ENCODE measurements around the gene TIMM29. TPM values are rescaled to one million over a fixed set of nuclear protein-coding genes. Genes with fewer than 3 reads are reported as not detected.
A peak's percentile ranks its signal among the peaks of the same experiment; 100 is the strongest.

TIMM29 gene
- total and polyA plus RNA-seq, 8 donors: 7.8 to 11.6 (median 10.1) TPM

- no peak overlapping the region for H3K27ac ChIP-seq
- H3K9me3 ChIP-seq: no peaks in the 10 kb centered on the region
- intact Hi-C loops (cut with DNase I): no loop called here
- no peak for ATAC-seq
- 91 to 95% methylated on average over 6 of the region's 6 CpGs for WGBS, 2 donors
- no peak for DNase-seq
- no peaks in the 10 kb centered on the region for H3K27me3 ChIP-seq
- no peak for TF ChIP-seq CTCF (IDR thresholded peaks at IDR 0.05)
- H3K4me3 ChIP-seq: no peak overlapping the region
- peaks cover 0 to 23% (median 2%) of the 10 kb centered on the region in 3 donors for H3K36me3 ChIP-seq
- H3K4me1 ChIP-seq: peaks cover 0 to 5% (median 0%) of the 10 kb centered on the region in 3 donors
- FAIRE-seq: no peak
Observed at GRCh38 chr19:10916602-10917001, 12.0 kb upstream of the TIMM29 start.

- no peak overlapping the region for H3K4me3 ChIP-seq
- intact Hi-C loops (cut with DNase I): no loop called here
- no peak overlapping the region for H3K27ac ChIP-seq
- FAIRE-seq (no peak), DNase-seq (no peak), ATAC-seq (no peak)
- H3K27me3 ChIP-seq: no peaks in the 10 kb centered on the region
- no peaks in the 10 kb centered on the region for H3K9me3 ChIP-seq
- H3K36me3 ChIP-seq: peaks cover 0 to 32% (median 2%) of the 10 kb centered on the region in 3 donors
- H3K4me1 ChIP-seq: peaks cover 0 to 5% (median 0%) of the 10 kb centered on the region in 3 donors
- TF ChIP-seq CTCF (IDR thresholded peaks at IDR 0.05): no peak
- 93 to 95% methylated on average over 11 of the region's 11 CpGs for WGBS, 2 donors
Observed at GRCh38 chr19:10918359-10918758, 10.3 kb upstream of the TIMM29 start.

- peak; percentile 8 to 76 (median 70) for ATAC-seq
Observed at GRCh38 chr19:10919352-10920287, 9.0 kb upstream of the TIMM29 start.

GRCh38 chr19:10920288-10920655 is 8.3 kb upstream of the TIMM29 start:
- H3K4me1 ChIP-seq: peaks cover 0 to 5% (median 0%) of the 10 kb centered on the region in 3 donors
- 86 to 93% methylated on average over 10 of the region's 10 CpGs for WGBS, 2 donors
- peaks cover 0 to 36% (median 2%) of the 10 kb centered on the region in 3 donors for H3K36me3 ChIP-seq
- no peak for TF ChIP-seq CTCF (IDR thresholded peaks at IDR 0.05)
- intact Hi-C loops (cut with DNase I): no loop called here
- DNase-seq (no peak), ATAC-seq (no peak), FAIRE-seq (no peak)
- no peaks in the 10 kb centered on the region for H3K27me3 ChIP-seq
- no peaks in the 10 kb centered on the region for H3K9me3 ChIP-seq
- H3K4me3 ChIP-seq: no peak overlapping the region
- H3K27ac ChIP-seq: no peak overlapping the region

More at GRCh38 chr19:10919352-10920287, 9.0 kb upstream of the TIMM29 start:
- Histone ChIP-seq H3K27me3 (no peaks in the 10 kb centered on the region), H3K36me3 (peaks cover 0 to 35% (median 2%) of the 10 kb centered on the region in 3 donors), H3K4me1 (peaks cover 0 to 5% (median 0%) of the 10 kb centered on the region in 3 donors), H3K4me3 (no peak overlapping the region), H3K27ac (no peak overlapping the region), H3K9me3 (no peaks in the 10 kb centered on the region)
- no peak for TF ChIP-seq CTCF (IDR thresholded peaks at IDR 0.05)
- FAIRE-seq: no peak
- peak in 3 of 6 donors; percentile 66 to 87 (median 86) for DNase-seq
- intact Hi-C loops (cut with DNase I): no loop called here
- 44 to 49% methylated on average over 25 to 26 of the region's 26 CpGs for WGBS, 2 donors

GRCh38 chr19:10920781-10921180 is 7.8 kb upstream of the TIMM29 start:
- no peak for ATAC-seq
- no peak for DNase-seq
- Histone ChIP-seq H3K4me1 (peaks cover 0 to 5% (median 0%) of the 10 kb centered on the region in 3 donors), H3K9me3 (no peaks in the 10 kb centered on the region), H3K36me3 (peaks cover 0 to 39% (median 2%) of the 10 kb centered on the region in 3 donors), H3K27me3 (no peaks in the 10 kb centered on the region), H3K27ac (no peak overlapping the region), H3K4me3 (no peak overlapping the region)
- 87 to 90% methylated on average over 16 of the region's 16 CpGs for WGBS, 2 donors
- no peak for FAIRE-seq
- intact Hi-C loops (cut with DNase I): no loop called here
- TF ChIP-seq CTCF (IDR thresholded peaks at IDR 0.05): no peak

All from pancreas (tissue), 10 donors.